ENCODE measurements around the gene TMUB1.

DNA sequence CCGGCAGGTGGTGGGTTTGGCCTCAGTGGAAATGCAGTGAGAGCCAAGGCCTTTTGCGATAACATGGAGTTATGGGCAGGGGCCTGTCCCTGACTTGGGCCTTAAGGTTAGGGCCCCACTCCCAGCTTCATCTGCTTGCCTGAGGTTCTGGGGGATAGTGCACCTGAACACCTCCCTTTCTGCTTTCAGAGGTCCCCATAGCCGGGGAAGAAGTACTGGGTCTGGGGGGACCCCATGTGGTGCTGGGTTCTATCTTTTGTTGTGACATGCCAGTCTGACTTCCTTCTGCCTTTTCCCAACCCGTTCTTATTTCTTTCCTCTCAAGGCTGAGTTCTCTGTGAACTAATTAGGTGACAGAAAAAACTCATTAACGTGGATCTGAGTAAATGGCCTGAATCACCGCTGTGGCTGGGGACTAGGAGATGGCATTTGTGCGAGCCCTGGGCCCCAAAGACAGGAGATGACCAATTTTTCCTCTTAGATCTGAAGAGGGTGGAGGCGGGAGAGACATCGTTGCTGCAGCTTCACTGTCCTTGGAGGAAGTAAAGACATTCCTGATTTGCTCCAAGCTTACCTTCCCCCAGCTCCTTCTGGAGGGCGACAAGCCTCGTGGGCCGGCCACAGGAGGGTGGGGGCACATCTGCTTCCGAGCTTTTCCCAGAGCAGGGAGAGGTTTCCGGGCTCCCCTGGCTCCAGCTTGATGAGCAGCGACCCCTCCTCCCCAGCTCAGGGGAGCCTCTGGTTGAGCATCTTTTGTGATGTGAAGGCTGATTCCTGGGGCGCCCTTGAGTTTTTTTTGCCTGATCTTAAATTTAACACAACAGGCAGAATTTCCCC lies 4.9 kb upstream of the TMUB1 start:
- no peak for TF ChIP-seq CTCF (IDR thresholded peaks at IDR 0.05)
- no peak for TF ChIP-seq POLR2A (IDR thresholded peaks at IDR 0.05)
